Small intestine (tissue), 7 donors: ENCODE data around the gene TP53BP2. TPM values are rescaled to one million over a fixed set of nuclear protein-coding genes. Genes with fewer than 3 reads are reported as not detected.
"Not testable (repeated sequence)": the region's sequence is repeated elsewhere in the genome, so short reads cannot be mapped to it uniquely, and the experiment has no call there.

ENCODE experiments used
- DNase-seq, 2 donors: peaks; one replicate each; pipeline versions ENCODE4 v3.0.0 to v3.0.0-alpha.2; 2013
- FAIRE-seq: peaks from 2 replicates; lab custom pipeline; 2012; peaks lifted over from hg19 to GRCh38; lab: Jason Lieb, UNC
- H3K27ac ChIP-seq, 3 donors: one replicate each; pipeline ENCODE4 v1.5.1; 2013; ENCODE audit warnings: low read length in 2 of 3, mild to moderate bottlenecking in 2 of 3, control low read depth in 1 of 3, inconsistent platforms in 1 of 3, low read depth in 1 of 3, moderate library complexity in 1 of 3
- H3K27me3 ChIP-seq, 3 donors: one replicate each; pipeline ENCODE4 v1.6.1; 2013; ENCODE audit warnings: low read length in 3 of 3, inconsistent platforms in 1 of 3; ENCODE audit not compliant: control insufficient read depth in 3 of 3, insufficient read depth in 3 of 3
- H3K36me3 ChIP-seq, 3 donors: one replicate each; pipeline ENCODE4 v1.6.1; 2013; ENCODE audit warnings: low read length in 3 of 3, inconsistent platforms in 1 of 3, low read depth in 1 of 3, mild to moderate bottlenecking in 1 of 3, moderate library complexity in 1 of 3; ENCODE audit not compliant: control insufficient read depth in 3 of 3, insufficient read depth in 2 of 3
- H3K4me1 ChIP-seq, 3 donors: one replicate each; pipeline ENCODE4 v1.6.1; 2013; ENCODE audit warnings: low read length in 2 of 3, inconsistent platforms in 1 of 3, low read depth in 1 of 3, mild to moderate bottlenecking in 1 of 3, moderate library complexity in 1 of 3; ENCODE audit not compliant: control insufficient read depth in 3 of 3, insufficient read depth in 2 of 3
- H3K4me3 ChIP-seq, 3 donors: one replicate each; pipeline ENCODE4 v1.5.1; 2013; ENCODE audit warnings: low read length in 3 of 3, control low read depth in 1 of 3, inconsistent platforms in 1 of 3, low read depth in 1 of 3, mild to moderate bottlenecking in 1 of 3, moderate library complexity in 1 of 3
- H3K9me3 ChIP-seq, 2 donors: one replicate each; pipeline ENCODE4 v1.6.1; 2013; ENCODE audit warnings: low read depth in 1 of 2, low read length in 1 of 2; ENCODE audit not compliant: control insufficient read depth in 2 of 2, insufficient read depth in 1 of 2
- WGBS, 3 donors: extraction: QIAGEN DNeasy Blood & Tissue Kit; methylation state at CpG; one replicate each; pipeline ENCODE4 v1.1.7; 2013; 5-methylcytosine and 5-hydroxymethylcytosine counted together
- polyA plus RNA-seq, 4 donors: library from polyadenylated mRNA; stranded (reverse) in 3 of 4; unstranded in 1 of 4; fragments of 200-250 nt in 3 of 4; fragments of 120-200 nt in 1 of 4; gene quantifications; one replicate each; pipeline versions ENCODE4 v1.2.1 to v1.2.3, GENCODE V29; 2013
- donor health status: healthy with polysubstance abuse.
- donor health status: control.
- donor health status: control.
- donor health status: Bipolar disorder and iron deficiency.
- donor health status: healthy.

TP53BP2 gene
- polyA plus RNA-seq, 4 donors, result 10.8 to 25.2 (median 11.4) TPM

DNA sequence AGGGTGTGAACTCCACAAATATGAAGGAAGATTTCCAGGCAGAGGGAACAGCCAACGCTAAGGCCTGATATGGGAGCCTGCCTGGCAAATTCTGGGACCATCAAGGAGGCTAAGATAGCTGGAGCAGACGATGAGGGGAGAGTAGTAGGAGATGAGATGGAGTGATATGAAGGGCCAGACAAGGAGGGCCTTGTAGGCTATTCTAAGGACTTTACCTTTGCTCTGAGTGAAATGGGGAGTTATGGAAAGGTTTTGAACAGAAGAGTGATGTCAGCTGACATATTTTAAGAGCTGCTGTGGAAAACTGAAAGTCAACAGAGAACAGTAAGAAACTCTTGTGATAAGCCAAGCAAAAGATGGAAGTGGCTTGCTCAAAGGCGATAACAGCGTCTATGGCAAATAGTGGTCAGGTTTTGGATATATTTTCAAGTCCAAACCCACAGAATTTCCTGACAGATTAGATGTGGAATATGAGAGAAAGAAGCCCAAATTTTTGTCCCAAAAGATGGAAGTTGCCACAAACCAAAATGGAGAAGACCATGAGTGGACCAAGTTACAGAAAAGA lies 2.1 kb upstream of the TP53BP2 start:
- FAIRE-seq, result no peak
- Histone ChIP-seq H3K4me3 (no peak overlapping the region), H3K36me3 (no peaks in the 10 kb centered on the region), H3K27me3 (no peaks in the 10 kb centered on the region), H3K9me3 (no peaks in the 10 kb centered on the region), H3K27ac (no peak overlapping the region), H3K4me1 (peaks cover 3 to 5% (median 5%) of the 10 kb centered on the region in 3 donors)
- no peak for DNase-seq
- WGBS, 3 donors, result 96 to 100% (median 96%) methylated on average over 4 of the region's 4 CpGs

DNA sequence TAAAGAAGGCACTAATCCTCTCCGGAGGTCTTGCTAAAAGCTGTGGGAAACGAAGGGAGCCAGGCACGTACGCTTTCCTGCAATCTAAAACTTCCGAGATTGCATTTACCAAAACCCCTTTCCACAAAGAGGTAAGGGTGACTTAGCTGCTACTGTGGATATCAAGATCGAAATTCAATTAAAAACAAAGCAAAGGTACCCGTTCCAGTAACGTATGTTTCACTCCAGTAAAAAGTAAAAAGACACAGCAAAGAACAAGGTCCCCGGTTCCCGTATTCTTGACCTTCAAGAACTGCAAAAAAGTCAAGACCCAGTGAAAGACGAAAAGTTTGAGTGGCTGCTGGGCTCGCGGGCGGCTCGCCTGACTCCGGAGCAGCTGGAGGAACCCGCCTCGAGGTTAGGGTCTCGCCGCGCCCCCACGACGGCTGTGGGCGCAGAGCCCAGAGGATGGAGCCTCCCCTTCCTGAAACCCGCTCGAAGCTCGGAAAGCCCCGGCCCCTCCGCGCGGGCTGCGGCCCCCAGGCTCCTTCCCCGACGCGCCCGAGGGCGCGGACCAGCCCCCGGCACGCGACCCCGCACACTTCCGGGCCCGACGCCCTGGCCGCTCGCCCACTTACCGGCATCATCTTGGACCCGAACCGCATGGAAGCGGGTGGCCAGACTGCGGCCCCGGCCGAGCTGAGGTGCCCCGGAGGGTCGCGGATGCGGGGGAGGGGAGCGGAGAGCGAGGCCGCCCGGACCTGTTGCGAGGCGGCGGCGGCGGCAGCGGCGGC lies 524 bp downstream of the TP53BP2 start:
- H3K27ac ChIP-seq, result peak overlapping the region; percentile 83 to 99 (median 93)
- H3K4me1 ChIP-seq, result peaks cover 5 to 7% (median 5%) of the 10 kb centered on the region in 3 donors
- no peaks in the 10 kb centered on the region for H3K9me3 ChIP-seq
- FAIRE-seq, result no peak
- 0 to 1% (median 0%) methylated on average over 53 to 69 of the region's 69 CpGs for WGBS, 3 donors
- no peaks in the 10 kb centered on the region for H3K36me3 ChIP-seq
- no peaks in the 10 kb centered on the region for H3K27me3 ChIP-seq
- peak; percentile 51 to 87 for DNase-seq
- H3K4me3 ChIP-seq, result peak overlapping the region; percentile 83 to 95 (median 87)

DNA sequence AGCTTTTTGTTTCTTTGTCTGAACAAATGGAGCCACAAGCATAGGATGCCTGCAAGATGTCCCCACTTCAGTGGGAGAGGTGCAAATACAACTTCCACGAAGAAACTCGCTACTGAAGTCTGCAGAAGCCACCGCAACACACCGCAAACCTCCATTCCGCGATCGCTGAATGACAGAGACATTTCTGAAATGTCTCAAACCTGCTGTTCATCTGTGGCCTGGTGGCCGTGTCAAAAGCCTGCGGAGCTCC lies 1.0 kb downstream of the TP53BP2 start:
- DNase-seq (no peak), FAIRE-seq (no peak)
- 0 to 1% (median 0%) methylated on average over 9 of the region's 9 CpGs for WGBS, 3 donors
- no peaks in the 10 kb centered on the region for H3K9me3 ChIP-seq
- H3K4me1 ChIP-seq, result peaks cover 5 to 7% (median 5%) of the 10 kb centered on the region in 3 donors
- peaks cover 0 to under 1% (median 0%) of the 10 kb centered on the region in 3 donors for H3K36me3 ChIP-seq
- peak overlapping the region in 2 of 3 donors; percentile 93 to 99 for H3K27ac ChIP-seq
- H3K4me3 ChIP-seq, result peak overlapping the region; percentile 83 to 95 (median 87)
- no peaks in the 10 kb centered on the region for H3K27me3 ChIP-seq

DNA sequence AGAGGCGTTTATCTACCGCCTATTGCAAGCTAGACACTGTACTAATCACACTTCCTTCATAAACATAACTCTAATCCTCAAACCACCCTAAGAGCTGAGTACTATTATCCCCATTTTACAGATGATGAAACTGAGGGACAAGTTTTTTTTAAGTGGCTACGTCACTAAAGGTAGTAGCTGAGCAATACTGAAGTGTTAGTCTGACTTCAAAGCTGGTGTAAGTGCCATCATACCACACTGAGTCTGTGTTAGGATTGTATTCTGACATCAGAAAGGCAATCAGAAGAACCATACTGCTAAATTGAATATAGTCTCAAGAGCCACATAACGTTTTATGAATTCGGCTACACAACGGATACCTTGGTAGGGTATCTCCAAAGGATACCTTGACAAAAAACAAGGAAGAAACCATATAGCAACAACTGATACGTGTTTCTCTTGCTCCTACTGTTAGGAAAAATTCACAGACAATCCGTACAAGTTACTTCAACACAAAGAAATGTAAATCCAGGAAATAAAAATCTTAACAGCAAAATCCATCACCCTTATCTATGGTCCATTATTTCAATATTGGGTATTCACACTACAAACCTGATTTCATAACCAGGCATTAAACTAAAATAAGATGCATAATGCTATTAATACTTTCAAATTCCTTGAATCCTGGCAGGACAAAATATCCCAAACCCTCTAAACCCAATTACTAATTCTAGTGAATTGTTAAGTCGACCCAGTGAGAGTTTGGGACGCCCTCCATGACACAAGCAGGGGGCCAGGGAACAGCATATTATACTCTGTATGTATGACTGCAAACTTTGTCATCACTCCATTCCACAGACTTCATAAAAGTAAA lies 1.6 kb downstream of the TP53BP2 start:
- H3K27ac ChIP-seq, result peak overlapping the region in 2 of 3 donors; percentile 93 to 99
- peaks cover 0 to 3% (median 0%) of the 10 kb centered on the region in 3 donors for H3K36me3 ChIP-seq
- WGBS, 3 donors, result 36 to 50% (median 49%) methylated on average over 10 of the region's 10 CpGs
- FAIRE-seq (no peak), DNase-seq (peak in 1 of 2 donors; percentile 33)
- H3K27me3 ChIP-seq, result no peaks in the 10 kb centered on the region
- peak overlapping the region; percentile 83 to 95 (median 87) for H3K4me3 ChIP-seq
- peaks cover 5 to 7% (median 6%) of the 10 kb centered on the region in 3 donors for H3K4me1 ChIP-seq
- H3K9me3 ChIP-seq, result no peaks in the 10 kb centered on the region

DNA sequence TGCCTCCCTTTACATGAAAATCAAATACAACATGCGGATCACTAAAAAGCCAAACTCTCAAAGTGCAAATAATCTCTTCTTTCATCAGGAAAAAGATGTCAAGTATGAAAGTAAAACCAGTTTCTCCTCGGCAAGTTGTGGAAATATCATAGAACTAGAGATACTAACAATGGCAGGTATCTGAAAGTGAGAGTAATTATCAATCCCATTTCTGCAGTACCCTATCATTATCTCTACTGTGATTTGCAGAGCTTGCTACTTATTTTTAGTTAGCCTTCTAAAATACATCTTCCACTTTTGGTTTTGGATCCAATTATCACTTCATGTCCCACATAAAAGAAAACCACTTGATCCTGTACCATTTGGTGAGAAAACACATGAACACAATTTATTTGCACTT lies 3.0 kb downstream of the TP53BP2 start:
- no peak for FAIRE-seq
- H3K4me1 ChIP-seq, result peaks cover 5 to 11% (median 10%) of the 10 kb centered on the region in 3 donors
- no peaks in the 10 kb centered on the region for H3K9me3 ChIP-seq
- no peak for DNase-seq
- H3K27me3 ChIP-seq, result no peaks in the 10 kb centered on the region
- no peak overlapping the region for H3K4me3 ChIP-seq
- peaks cover 0 to 3% (median 0%) of the 10 kb centered on the region in 3 donors for H3K36me3 ChIP-seq
- no peak overlapping the region for H3K27ac ChIP-seq
- 48 to 52% (median 49%) methylated on average over 2 of the region's 2 CpGs for WGBS, 3 donors

DNA sequence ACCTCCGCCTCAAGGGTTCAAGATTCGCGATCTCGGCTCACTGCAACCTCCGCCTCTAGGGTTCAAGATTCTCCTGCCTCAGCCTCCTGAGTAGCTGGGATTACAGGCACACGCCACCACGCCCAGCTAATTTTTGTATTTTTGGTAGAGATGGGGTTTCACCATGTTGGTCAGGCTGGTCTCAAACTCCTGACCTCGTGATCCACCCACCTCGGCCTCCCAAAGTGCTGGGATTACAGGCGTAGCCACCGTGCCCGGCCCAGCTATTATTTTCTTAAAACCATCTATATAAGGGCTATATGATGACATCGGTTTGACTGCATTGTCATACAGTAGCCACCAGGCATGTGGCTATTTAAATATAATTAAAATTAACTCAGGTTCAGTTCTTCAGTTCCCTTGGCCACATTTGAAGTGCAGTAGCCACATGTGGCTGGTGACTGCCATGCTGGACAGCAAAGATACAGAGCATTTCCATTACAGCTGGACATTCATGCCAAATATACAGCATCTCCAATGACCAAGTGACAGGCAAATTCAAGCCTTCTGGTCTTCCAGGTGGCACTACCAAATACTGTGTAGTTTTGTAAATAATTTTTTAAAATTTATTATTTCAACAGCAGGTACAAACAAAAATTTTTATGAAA lies 3.6 kb downstream of the TP53BP2 start:
- not testable (repeated sequence) for FAIRE-seq, DNase-seq, H3K36me3 ChIP-seq, H3K27me3 ChIP-seq, H3K4me3 ChIP-seq, H3K27ac ChIP-seq, H3K9me3 ChIP-seq
- 96 to 98% (median 96%) methylated on average over 13 of the region's 13 CpGs for WGBS, 3 donors
- peaks cover 8 to 16% (median 15%) of the 10 kb centered on the region in 3 donors for H3K4me1 ChIP-seq

DNA sequence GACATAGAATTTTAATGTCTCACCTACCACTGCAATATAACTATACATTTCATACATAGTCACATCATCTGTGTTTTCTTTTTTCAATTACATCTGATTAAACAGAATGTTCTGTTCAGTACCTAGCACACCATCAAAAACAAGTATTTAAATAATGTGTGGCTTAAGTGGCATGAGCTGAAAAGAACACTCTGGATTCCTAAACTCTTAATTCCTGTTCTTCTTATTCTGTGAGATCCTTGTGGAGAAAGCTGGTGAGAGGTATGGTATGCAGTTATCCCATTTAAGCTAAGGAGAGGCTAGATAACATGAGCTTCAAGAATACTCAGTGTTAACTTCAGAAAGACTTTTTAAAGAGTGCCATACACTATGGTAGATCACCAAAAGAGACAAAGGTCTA lies 5.5 kb downstream of the TP53BP2 start:
- DNase-seq (no peak), FAIRE-seq (no peak)
- peaks cover 8 to 19% (median 18%) of the 10 kb centered on the region in 3 donors for H3K4me1 ChIP-seq
- H3K27ac ChIP-seq, result no peak overlapping the region
- no peaks in the 10 kb centered on the region for H3K27me3 ChIP-seq
- H3K9me3 ChIP-seq, result no peaks in the 10 kb centered on the region
- H3K36me3 ChIP-seq, result peaks cover 0 to 3% (median 0%) of the 10 kb centered on the region in 3 donors
- no peak overlapping the region for H3K4me3 ChIP-seq
